WTC11 (cell line): ENCODE measurements around the gene TNIK. TPM values are rescaled to one million over a fixed set of nuclear protein-coding genes. Genes with fewer than 3 reads are reported as not detected.

ENCODE experiments used
- ATAC-seq: fragments of 200-7000 bp; cut with Tn5 transposase; 2 replicates; pipeline ENCODE4 v1.10.0; 2021; ENCODE audit warnings: mild to moderate bottlenecking, moderate library complexity
- CTCF ChIA-PET: fragments of 300-600 bp; sonication (Branson Sonifier 250); formaldehyde crosslinking; loops from one replicate; lab custom pipeline; 2021; ENCODE audit warnings: antibody characterized with exemption; lab: Charles Lee
- POLR2A ChIA-PET: fragments of 350-600 bp; sonication (Branson Sonifier 250); formaldehyde crosslinking; loops from one replicate; lab custom pipeline; 2021; ENCODE audit warnings: antibody characterized with exemption; lab: Charles Lee
- DNase-seq: peaks from one replicate; pipeline ENCODE4 v3.0.0; 2021; ENCODE audit warnings: low spot score
- H3K27ac Mint-ChIP-seq: 2 replicates; pipeline ENCODE4 v1.8.0; 2021; ENCODE audit warnings: mixed read lengths
- H3K27me3 Mint-ChIP-seq: 2 replicates; pipeline ENCODE4 v1.8.0; 2021; ENCODE audit warnings: low read depth, mild to moderate bottlenecking, moderate library complexity, mixed read lengths
- H3K36me3 Mint-ChIP-seq: 2 replicates; pipeline ENCODE4 v1.8.0; 2021; ENCODE audit warnings: mixed read lengths
- H3K4me1 Mint-ChIP-seq: 2 replicates; pipeline ENCODE4 v1.8.0; 2022; ENCODE audit warnings: mixed read lengths
- H3K4me3 Mint-ChIP-seq: 2 replicates; pipeline ENCODE4 v1.8.0; 2021; ENCODE audit warnings: mild to moderate bottlenecking, moderate library complexity, mixed read lengths
- H3K9me3 Mint-ChIP-seq: 2 replicates; pipeline ENCODE4 v1.8.0; 2021; ENCODE audit warnings: mixed read lengths
- CBFB ChIP-seq: sonication (generic); formaldehyde crosslinking; IDR thresholded peaks from 2 replicates; pipeline ENCODE4 v1.8.1; 2022; ENCODE audit warnings: mild to moderate bottlenecking, low read depth, missing genetic modification reagents
- ETV6 ChIP-seq: sonication (generic); formaldehyde crosslinking; IDR thresholded peaks from 2 replicates; pipeline ENCODE4 v1.8.1; 2022; ENCODE audit warnings: mild to moderate bottlenecking, missing genetic modification reagents
- FOXJ3 ChIP-seq: sonication (generic); formaldehyde crosslinking; IDR thresholded peaks from 2 replicates; pipeline ENCODE4 v1.9.0; 2021; ENCODE audit warnings: missing genetic modification reagents, mild to moderate bottlenecking, borderline replicate concordance
- IRF2 ChIP-seq: sonication (generic); formaldehyde crosslinking; IDR thresholded peaks from 2 replicates; pipeline ENCODE4 v1.8.0; 2022; ENCODE audit warnings: low read depth, missing genetic modification reagents, borderline replicate concordance
- JAZF1 ChIP-seq: fragments of 250-450 bp; sonication (Bioruptor Pico); IDR thresholded peaks from 2 replicates; pipeline ENCODE4 v1.9.0; 2021; ENCODE audit warnings: moderate library complexity, mild to moderate bottlenecking, inconsistent platforms
- NFATC4 ChIP-seq: fragments of 250-450 bp; sonication (Bioruptor Pico); IDR thresholded peaks from 2 replicates; pipeline ENCODE4 v1.9.0; 2021; ENCODE audit warnings: mild to moderate bottlenecking
- NFE2L1 ChIP-seq: sonication (generic); formaldehyde crosslinking; IDR thresholded peaks from 2 replicates; pipeline ENCODE4 v1.8.1; 2023; ENCODE audit warnings: missing genetic modification reagents
- NFYB ChIP-seq: sonication (generic); formaldehyde crosslinking; conservative IDR thresholded peaks from 2 replicates; pipeline ENCODE4 v1.8.0; 2022; ENCODE audit warnings: low read depth, missing genetic modification reagents
- NR1H2 ChIP-seq: sonication (generic); formaldehyde crosslinking; IDR thresholded peaks from 2 replicates; pipeline ENCODE4 v1.9.0; 2021; ENCODE audit warnings: mild to moderate bottlenecking, moderate library complexity, missing genetic modification reagents
- NR3C1 ChIP-seq: sonication (generic); formaldehyde crosslinking; conservative IDR thresholded peaks from 2 replicates; pipeline ENCODE4 v1.8.1; 2023; ENCODE audit warnings: low read depth, mild to moderate bottlenecking, missing genetic modification reagents
- TEAD1 ChIP-seq: sonication (generic); formaldehyde crosslinking; IDR thresholded peaks from 2 replicates; pipeline ENCODE4 v1.8.0; 2022; ENCODE audit warnings: mild to moderate bottlenecking, missing genetic modification reagents
- ZBTB21 ChIP-seq: sonication (generic); formaldehyde crosslinking; IDR thresholded peaks from 2 replicates; pipeline ENCODE4 v1.8.1; 2023; ENCODE audit warnings: mild to moderate bottlenecking, missing genetic modification reagents, borderline replicate concordance
- ZNF317 ChIP-seq: sonication (generic); formaldehyde crosslinking; IDR thresholded peaks from 2 replicates; pipeline ENCODE4 v1.8.1; 2023; ENCODE audit warnings: low read depth, mild to moderate bottlenecking, moderate library complexity, missing genetic modification reagents, borderline replicate concordance
- ZNF416 ChIP-seq: fragments of 250-450 bp; sonication (Bioruptor Pico); IDR thresholded peaks from 2 replicates; pipeline ENCODE4 v1.9.0; 2021; ENCODE audit warnings: mild to moderate bottlenecking, inconsistent platforms
- total RNA-seq: library from RNA; stranded (reverse); gene quantifications from 3 replicates; pipeline ENCODE4 v1.2.3, GENCODE V29; 2021
- TF ChIP-seq, protein P1 (sequence below): sonication (generic); formaldehyde crosslinking; IDR thresholded peaks from 2 replicates; pipeline ENCODE4 v1.8.1; 2023; ENCODE audit warnings: mild to moderate bottlenecking, missing genetic modification reagents
- TF ChIP-seq, protein P2 (sequence below): fragments of 250-450 bp; sonication (Bioruptor Pico); IDR thresholded peaks from 2 replicates; pipeline ENCODE4 v1.9.0; 2021; ENCODE audit warnings: mild to moderate bottlenecking
- TF ChIP-seq, protein P3 (sequence below): sonication (generic); formaldehyde crosslinking; IDR thresholded peaks from 2 replicates; pipeline ENCODE4 v1.8.1; 2022; ENCODE audit warnings: low read depth, mild to moderate bottlenecking, moderate library complexity, missing genetic modification reagents, borderline replicate concordance
- TF ChIP-seq, protein P4 (sequence below): sonication (generic); formaldehyde crosslinking; IDR thresholded peaks from 2 replicates; pipeline ENCODE4 v1.8.1; 2022; ENCODE audit warnings: missing genetic modification reagents, borderline replicate concordance
- TF ChIP-seq, protein P5 (sequence below): sonication (generic); formaldehyde crosslinking; IDR thresholded peaks from 2 replicates; pipeline ENCODE4 v1.8.1; 2022; ENCODE audit warnings: mild to moderate bottlenecking, moderate library complexity, missing genetic modification reagents
- TF ChIP-seq, protein P6 (sequence below): sonication (generic); formaldehyde crosslinking; IDR thresholded peaks from 2 replicates; pipeline ENCODE4 v1.8.1; 2022; ENCODE audit warnings: low read depth, missing genetic modification reagents, borderline replicate concordance

The TNIK gene
- total RNA-seq, 1 experiment from 2014 or later, result 50.3 TPM

DNA sequence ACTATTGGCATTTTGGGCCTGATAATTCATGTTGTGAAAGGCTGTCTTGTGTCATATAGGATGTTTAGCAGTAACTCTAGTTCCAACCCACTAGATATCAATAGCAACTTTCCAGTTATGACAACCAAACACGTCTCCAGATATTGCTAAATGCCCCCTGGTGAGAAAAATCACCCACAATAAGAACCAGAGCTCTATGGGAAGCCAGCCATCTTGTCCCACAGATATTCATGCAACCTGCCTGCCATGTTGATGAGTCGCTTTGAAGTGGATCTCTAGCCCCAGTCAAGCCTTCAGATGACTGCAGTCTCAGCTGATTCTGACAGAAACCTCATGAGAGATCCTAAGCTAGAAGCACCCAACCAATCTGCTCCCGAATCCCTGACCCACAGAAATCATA lies 5.6 kb upstream of the TNIK start:
- ATAC-seq, result no peak
- H3K27ac Mint-ChIP-seq, result no peak overlapping the region
- H3K9me3 Mint-ChIP-seq, result peaks cover 8% of the 10 kb centered on the region
- H3K4me3 Mint-ChIP-seq, result no peak overlapping the region
- TF ChIP-seq NFATC4 (CRISPR knock-in tag) (no peak), NR1H2 (no peak), ZNF416 (CRISPR knock-in tag) (no peak), JAZF1 (CRISPR knock-in tag) (no peak), TEAD1 (CRISPR knock-in tag) (no peak), NFE2L1 (CRISPR knock-in tag) (no peak), ETV6 (CRISPR knock-in tag) (no peak), FOXJ3 (no peak), ZNF317 (CRISPR knock-in tag) (no peak), NFYB (CRISPR knock-in tag) (no peak), CBFB (CRISPR knock-in tag) (no peak), ZBTB21 (CRISPR knock-in tag) (no peak), NR3C1 (CRISPR knock-in tag) (no peak)
- TF ChIP-seq, protein P1, sequence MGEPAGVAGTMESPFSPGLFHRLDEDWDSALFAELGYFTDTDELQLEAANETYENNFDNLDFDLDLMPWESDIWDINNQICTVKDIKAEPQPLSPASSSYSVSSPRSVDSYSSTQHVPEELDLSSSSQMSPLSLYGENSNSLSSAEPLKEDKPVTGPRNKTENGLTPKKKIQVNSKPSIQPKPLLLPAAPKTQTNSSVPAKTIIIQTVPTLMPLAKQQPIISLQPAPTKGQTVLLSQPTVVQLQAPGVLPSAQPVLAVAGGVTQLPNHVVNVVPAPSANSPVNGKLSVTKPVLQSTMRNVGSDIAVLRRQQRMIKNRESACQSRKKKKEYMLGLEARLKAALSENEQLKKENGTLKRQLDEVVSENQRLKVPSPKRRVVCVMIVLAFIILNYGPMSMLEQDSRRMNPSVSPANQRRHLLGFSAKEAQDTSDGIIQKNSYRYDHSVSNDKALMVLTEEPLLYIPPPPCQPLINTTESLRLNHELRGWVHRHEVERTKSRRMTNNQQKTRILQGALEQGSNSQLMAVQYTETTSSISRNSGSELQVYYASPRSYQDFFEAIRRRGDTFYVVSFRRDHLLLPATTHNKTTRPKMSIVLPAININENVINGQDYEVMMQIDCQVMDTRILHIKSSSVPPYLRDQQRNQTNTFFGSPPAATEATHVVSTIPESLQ (CRISPR knock-in tag), result no peak
- TF ChIP-seq, protein P2, sequence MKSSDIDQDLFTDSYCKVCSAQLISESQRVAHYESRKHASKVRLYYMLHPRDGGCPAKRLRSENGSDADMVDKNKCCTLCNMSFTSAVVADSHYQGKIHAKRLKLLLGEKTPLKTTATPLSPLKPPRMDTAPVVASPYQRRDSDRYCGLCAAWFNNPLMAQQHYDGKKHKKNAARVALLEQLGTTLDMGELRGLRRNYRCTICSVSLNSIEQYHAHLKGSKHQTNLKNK, result no peak
- TF ChIP-seq, protein P3, sequence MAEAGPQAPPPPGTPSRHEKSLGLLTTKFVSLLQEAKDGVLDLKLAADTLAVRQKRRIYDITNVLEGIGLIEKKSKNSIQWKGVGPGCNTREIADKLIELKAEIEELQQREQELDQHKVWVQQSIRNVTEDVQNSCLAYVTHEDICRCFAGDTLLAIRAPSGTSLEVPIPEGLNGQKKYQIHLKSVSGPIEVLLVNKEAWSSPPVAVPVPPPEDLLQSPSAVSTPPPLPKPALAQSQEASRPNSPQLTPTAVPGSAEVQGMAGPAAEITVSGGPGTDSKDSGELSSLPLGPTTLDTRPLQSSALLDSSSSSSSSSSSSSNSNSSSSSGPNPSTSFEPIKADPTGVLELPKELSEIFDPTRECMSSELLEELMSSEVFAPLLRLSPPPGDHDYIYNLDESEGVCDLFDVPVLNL, result no peak
- TF ChIP-seq, protein P4, sequence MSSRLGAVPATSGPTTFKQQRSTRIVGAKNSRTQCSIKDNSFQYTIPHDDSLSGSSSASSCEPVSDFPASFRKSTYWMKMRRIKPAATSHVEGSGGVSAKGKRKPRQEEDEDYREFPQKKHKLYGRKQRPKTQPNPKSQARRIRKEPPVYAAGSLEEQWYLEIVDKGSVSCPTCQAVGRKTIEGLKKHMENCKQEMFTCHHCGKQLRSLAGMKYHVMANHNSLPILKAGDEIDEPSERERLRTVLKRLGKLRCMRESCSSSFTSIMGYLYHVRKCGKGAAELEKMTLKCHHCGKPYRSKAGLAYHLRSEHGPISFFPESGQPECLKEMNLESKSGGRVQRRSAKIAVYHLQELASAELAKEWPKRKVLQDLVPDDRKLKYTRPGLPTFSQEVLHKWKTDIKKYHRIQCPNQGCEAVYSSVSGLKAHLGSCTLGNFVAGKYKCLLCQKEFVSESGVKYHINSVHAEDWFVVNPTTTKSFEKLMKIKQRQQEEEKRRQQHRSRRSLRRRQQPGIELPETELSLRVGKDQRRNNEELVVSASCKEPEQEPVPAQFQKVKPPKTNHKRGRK (CRISPR knock-in tag), result no peak
- TF ChIP-seq, protein P5, sequence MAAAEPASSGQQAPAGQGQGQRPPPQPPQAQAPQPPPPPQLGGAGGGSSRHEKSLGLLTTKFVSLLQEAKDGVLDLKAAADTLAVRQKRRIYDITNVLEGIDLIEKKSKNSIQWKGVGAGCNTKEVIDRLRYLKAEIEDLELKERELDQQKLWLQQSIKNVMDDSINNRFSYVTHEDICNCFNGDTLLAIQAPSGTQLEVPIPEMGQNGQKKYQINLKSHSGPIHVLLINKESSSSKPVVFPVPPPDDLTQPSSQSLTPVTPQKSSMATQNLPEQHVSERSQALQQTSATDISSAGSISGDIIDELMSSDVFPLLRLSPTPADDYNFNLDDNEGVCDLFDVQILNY (CRISPR knock-in tag), result no peak
- TF ChIP-seq, all 79 proteins: peak for 0
- ChIA-PET CTCF (interaction anchor here (1.0 kb wide), 1 partner anchor 12 kb away, joined by 3 read pairs; no protein-coding TSS in a partner anchor), POLR2A (no interaction called here)
- Mint-ChIP-seq H3K36me3 (peaks cover 7% of the 10 kb centered on the region; the same call in 1 of the 2 replicates), H3K27me3 (no peaks in the 10 kb centered on the region), H3K4me1 (peaks cover 29% of the 10 kb centered on the region)
- no peak for DNase-seq

DNA sequence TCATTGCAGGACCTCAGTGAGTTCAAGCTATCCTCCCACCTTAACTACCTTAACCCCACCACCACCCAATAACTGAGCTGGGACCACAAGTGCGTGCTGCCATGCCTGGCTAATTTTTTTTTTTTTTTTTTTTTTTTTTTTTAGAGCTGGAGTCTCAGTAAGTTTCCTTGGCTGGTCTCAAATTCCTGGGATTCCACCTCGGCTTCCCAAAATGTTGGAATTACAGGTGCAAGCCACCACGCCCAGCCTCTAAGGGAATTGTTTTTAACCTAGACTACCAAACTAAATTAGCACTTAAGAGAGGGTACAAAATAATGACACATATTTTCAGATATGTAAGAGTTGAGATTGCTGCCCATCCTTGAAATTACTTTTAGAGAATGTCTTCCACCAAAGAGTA lies 4.3 kb upstream of the TNIK start:
- Mint-ChIP-seq H3K27ac (no peak overlapping the region), H3K4me3 (no peak overlapping the region), H3K4me1 (peaks cover 29% of the 10 kb centered on the region), H3K27me3 (no peaks in the 10 kb centered on the region), H3K9me3 (peaks cover 8% of the 10 kb centered on the region), H3K36me3 (peaks cover 7% of the 10 kb centered on the region; the same call in 1 of the 2 replicates)
- DNase-seq (no peak), ATAC-seq (no peak)
- TF ChIP-seq, protein P6, sequence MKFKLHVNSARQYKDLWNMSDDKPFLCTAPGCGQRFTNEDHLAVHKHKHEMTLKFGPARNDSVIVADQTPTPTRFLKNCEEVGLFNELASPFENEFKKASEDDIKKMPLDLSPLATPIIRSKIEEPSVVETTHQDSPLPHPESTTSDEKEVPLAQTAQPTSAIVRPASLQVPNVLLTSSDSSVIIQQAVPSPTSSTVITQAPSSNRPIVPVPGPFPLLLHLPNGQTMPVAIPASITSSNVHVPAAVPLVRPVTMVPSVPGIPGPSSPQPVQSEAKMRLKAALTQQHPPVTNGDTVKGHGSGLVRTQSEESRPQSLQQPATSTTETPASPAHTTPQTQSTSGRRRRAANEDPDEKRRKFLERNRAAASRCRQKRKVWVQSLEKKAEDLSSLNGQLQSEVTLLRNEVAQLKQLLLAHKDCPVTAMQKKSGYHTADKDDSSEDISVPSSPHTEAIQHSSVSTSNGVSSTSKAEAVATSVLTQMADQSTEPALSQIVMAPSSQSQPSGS (CRISPR knock-in tag), result no peak
- TF ChIP-seq, protein P5 (CRISPR knock-in tag), result no peak
- TF ChIP-seq IRF2 (no peak), NFE2L1 (CRISPR knock-in tag) (no peak)
- ChIA-PET CTCF (interaction anchor here (0.6 to 1.5 kb wide), 4 partner anchors 11 to 292 kb away, joined by 3 to 6 read pairs (median 4); no protein-coding TSS in a partner anchor), POLR2A (interaction anchor here (0.5 to 0.6 kb wide), 2 partner anchors 79 to 1164 kb away, joined by 3 to 4 read pairs; no protein-coding TSS in a partner anchor)
